ELF-1 (cell line): ENCODE results near the gene ILF3.
A peak's percentile ranks its signal among the peaks of the same experiment; 100 is the strongest.
"Not testable (repeated sequence)": the region's sequence is repeated elsewhere in the genome, so short reads cannot be mapped to it uniquely, and the experiment has no call there.

ENCODE experiments used
- DNase-seq: peaks from one replicate; pipeline ENCODE4 v3.0.0-alpha.2; 2016; ENCODE audit warnings: low read depth, low spot score

ILF3 gene

GRCh38 chr19:10642473-10643171 is 11.5 kb upstream of the ILF3 start:
- no peak for DNase-seq

- DNase-seq: no peak
These were observed 10.8 kb upstream of the ILF3 start for GRCh38 chr19:10643172-10643967.

- no peak for DNase-seq
These were observed 10.2 kb upstream of the ILF3 start for GRCh38 chr19:10643968-10644259.

GRCh38 chr19:10644260-10645007 is 9.7 kb upstream of the ILF3 start:
- peak; percentile 89 for DNase-seq

GRCh38 chr19:10646456-10647159 is 7.5 kb upstream of the ILF3 start:
- DNase-seq: no peak

GRCh38 chr19:10648360-10648759 is 5.8 kb upstream of the ILF3 start:
- DNase-seq: no peak

GRCh38 chr19:10651851-10652250 is 2.3 kb upstream of the ILF3 start:
- no peak for DNase-seq

GRCh38 chr19:10653482-10653731 is 739 bp upstream of the ILF3 start:
- DNase-seq: no peak

- peak; percentile 74 for DNase-seq
These were observed 687 bp downstream of the ILF3 start for GRCh38 chr19:10654610-10655456.

- DNase-seq: peak; percentile 83
These were observed 1.5 kb downstream of the ILF3 start for GRCh38 chr19:10655457-10656312.

- no peak for DNase-seq
These were observed 6.2 kb downstream of the ILF3 start for GRCh38 chr19:10660346-10660745.

GRCh38 chr19:10661946-10662345 is 7.8 kb downstream of the ILF3 start:
- DNase-seq: no peak

- DNase-seq: no peak
These were observed 8.5 kb downstream of the ILF3 start for GRCh38 chr19:10662384-10663251.

- DNase-seq: not testable (repeated sequence)
These were observed 9.1 kb downstream of the ILF3 start for GRCh38 chr19:10663252-10663563.

GRCh38 chr19:10667867-10668266 is 13.7 kb downstream of the ILF3 start:
- no peak for DNase-seq

- DNase-seq: no peak
These were observed 15.1 kb downstream of the ILF3 start for GRCh38 chr19:10669246-10669645.

- no peak for DNase-seq
These were observed 16.0 kb downstream of the ILF3 start for GRCh38 chr19:10670182-10670581.

- DNase-seq: no peak
These were observed 17.0 kb downstream of the ILF3 start for GRCh38 chr19:10670876-10671804.

GRCh38 chr19:10671922-10672321 is 17.8 kb downstream of the ILF3 start:
- DNase-seq: not testable (repeated sequence)
